A549 (cell line): ENCODE data around the gene LYPLA2.

Source experiments
- CBX2 ChIP-seq: fragments of 200-600 bp; sonication (generic); IDR thresholded peaks from 2 replicates; pipeline ENCODE4 v1.6.1; 2016; ENCODE audit warnings: low read depth, mild to moderate bottlenecking, borderline replicate concordance
- CBX8 ChIP-seq: fragments of 200-600 bp; sonication (generic); IDR thresholded peaks from 2 replicates; pipeline ENCODE4 v1.6.1; 2016
- FOXS1 ChIP-seq: fragments of 250-450 bp; sonication (Bioruptor Pico); IDR thresholded peaks from 2 replicates; pipeline ENCODE4 v1.5.0; 2020; ENCODE audit warnings: mild to moderate bottlenecking, moderate library complexity
- MYC ChIP-seq: IDR thresholded peaks from 2 replicates; pipeline ENCODE4 v1.6.1; 2012; ENCODE audit warnings: mild to moderate bottlenecking, inconsistent platforms, low read length, improper control_type of control experiment, borderline replicate concordance
- POLR2A ChIP-seq: IDR thresholded peaks from 2 replicates; pipeline ENCODE4 v1.6.1; 2012; ENCODE audit warnings: mild to moderate bottlenecking, low read length
- POLR2AphosphoS2 ChIP-seq: conservative IDR thresholded peaks from 2 replicates; pipeline ENCODE4 v1.6.1; 2012; ENCODE audit warnings: low read length, improper control_type of control experiment, inconsistent platforms
- ZC3H11A ChIP-seq: fragments of 450-650 bp; IDR thresholded peaks from 2 replicates; pipeline ENCODE4 v1.6.1; 2014; ENCODE audit warnings: antibody characterized with exemption, mild to moderate bottlenecking
- TF ChIP-seq, protein P1 (sequence below): fragments of >200 bp; sonication (Bioruptor Twin); formaldehyde crosslinking; IDR thresholded peaks from 3 replicates; pipeline ENCODE4 v1.5.1; 2016

DNA sequence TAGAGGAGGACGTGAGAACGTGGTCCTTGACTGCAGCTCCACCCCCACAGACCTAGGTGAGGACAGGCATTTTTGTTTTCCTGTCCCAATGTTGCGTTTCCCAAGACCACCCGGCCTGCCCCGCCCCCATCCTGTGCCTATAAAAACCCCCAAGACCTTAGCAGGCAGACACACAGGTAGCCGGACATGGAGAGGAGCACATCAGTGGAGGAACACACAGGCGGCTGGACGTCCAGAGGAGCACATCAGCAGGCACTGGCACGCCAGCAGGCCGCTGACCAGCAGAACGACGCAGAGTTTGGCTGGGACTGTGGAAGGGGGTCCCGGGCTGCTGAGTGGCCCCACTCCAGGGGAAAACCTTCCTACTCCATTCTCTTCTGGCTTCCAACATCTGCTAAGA, 47.0 kb downstream of the LYPLA2 start:
- TF ChIP-seq, protein P1, sequence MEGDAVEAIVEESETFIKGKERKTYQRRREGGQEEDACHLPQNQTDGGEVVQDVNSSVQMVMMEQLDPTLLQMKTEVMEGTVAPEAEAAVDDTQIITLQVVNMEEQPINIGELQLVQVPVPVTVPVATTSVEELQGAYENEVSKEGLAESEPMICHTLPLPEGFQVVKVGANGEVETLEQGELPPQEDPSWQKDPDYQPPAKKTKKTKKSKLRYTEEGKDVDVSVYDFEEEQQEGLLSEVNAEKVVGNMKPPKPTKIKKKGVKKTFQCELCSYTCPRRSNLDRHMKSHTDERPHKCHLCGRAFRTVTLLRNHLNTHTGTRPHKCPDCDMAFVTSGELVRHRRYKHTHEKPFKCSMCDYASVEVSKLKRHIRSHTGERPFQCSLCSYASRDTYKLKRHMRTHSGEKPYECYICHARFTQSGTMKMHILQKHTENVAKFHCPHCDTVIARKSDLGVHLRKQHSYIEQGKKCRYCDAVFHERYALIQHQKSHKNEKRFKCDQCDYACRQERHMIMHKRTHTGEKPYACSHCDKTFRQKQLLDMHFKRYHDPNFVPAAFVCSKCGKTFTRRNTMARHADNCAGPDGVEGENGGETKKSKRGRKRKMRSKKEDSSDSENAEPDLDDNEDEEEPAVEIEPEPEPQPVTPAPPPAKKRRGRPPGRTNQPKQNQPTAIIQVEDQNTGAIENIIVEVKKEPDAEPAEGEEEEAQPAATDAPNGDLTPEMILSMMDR: no peak
- TF ChIP-seq POLR2A: no peak
- no peak for TF ChIP-seq MYC
- TF ChIP-seq ZC3H11A: no peak
- no peak for TF ChIP-seq POLR2AphosphoS2
- no peak for TF ChIP-seq FOXS1 (CRISPR knock-in tag)
- TF ChIP-seq CBX2: no peak
- no peak for TF ChIP-seq CBX8
